ENCODE results near the gene BCL2. TPM values are rescaled to one million over a fixed set of nuclear protein-coding genes. Genes with fewer than 3 reads are reported as not detected.
"Not testable (repeated sequence)": the region's sequence is repeated elsewhere in the genome, so short reads cannot be mapped to it uniquely, and the experiment has no call there.

The BCL2 gene
- total RNA-seq, 1 experiment from 2014 or later: 2.9 TPM

GRCh38 chr18:63195326-63196159 is 124.0 kb downstream of the BCL2 start:
- no peak overlapping the region for H3K27ac Mint-ChIP-seq (ENCODE audit: unreplicated experiment)
- H3K4me3 Mint-ChIP-seq (ENCODE audit: low read depth, unreplicated experiment): no peak overlapping the region
- H3K27me3 Mint-ChIP-seq (ENCODE audit: unreplicated experiment): no peaks in the 10 kb centered on the region
- no peaks in the 10 kb centered on the region for H3K36me3 Mint-ChIP-seq (ENCODE audit: insufficient read depth, unreplicated experiment)
- no peaks in the 10 kb centered on the region for H3K4me1 Mint-ChIP-seq (ENCODE audit: low read depth, unreplicated experiment)
- BruUV-seq (replicated peaks): no TSS peak
- TF ChIP-seq, protein P1, sequence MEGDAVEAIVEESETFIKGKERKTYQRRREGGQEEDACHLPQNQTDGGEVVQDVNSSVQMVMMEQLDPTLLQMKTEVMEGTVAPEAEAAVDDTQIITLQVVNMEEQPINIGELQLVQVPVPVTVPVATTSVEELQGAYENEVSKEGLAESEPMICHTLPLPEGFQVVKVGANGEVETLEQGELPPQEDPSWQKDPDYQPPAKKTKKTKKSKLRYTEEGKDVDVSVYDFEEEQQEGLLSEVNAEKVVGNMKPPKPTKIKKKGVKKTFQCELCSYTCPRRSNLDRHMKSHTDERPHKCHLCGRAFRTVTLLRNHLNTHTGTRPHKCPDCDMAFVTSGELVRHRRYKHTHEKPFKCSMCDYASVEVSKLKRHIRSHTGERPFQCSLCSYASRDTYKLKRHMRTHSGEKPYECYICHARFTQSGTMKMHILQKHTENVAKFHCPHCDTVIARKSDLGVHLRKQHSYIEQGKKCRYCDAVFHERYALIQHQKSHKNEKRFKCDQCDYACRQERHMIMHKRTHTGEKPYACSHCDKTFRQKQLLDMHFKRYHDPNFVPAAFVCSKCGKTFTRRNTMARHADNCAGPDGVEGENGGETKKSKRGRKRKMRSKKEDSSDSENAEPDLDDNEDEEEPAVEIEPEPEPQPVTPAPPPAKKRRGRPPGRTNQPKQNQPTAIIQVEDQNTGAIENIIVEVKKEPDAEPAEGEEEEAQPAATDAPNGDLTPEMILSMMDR (IDR thresholded peaks at IDR 0.05; ENCODE audit: unreplicated experiment): no peak
- CTCF ChIA-PET: no interaction called here
- DNase-seq: no peak
- intact Hi-C loops (cut with micrococcal nuclease; ENCODE audit: unreplicated experiment): no loop called here
- no peaks in the 10 kb centered on the region for H3K9me3 Mint-ChIP-seq (ENCODE audit: low read depth, unreplicated experiment)

DNA sequence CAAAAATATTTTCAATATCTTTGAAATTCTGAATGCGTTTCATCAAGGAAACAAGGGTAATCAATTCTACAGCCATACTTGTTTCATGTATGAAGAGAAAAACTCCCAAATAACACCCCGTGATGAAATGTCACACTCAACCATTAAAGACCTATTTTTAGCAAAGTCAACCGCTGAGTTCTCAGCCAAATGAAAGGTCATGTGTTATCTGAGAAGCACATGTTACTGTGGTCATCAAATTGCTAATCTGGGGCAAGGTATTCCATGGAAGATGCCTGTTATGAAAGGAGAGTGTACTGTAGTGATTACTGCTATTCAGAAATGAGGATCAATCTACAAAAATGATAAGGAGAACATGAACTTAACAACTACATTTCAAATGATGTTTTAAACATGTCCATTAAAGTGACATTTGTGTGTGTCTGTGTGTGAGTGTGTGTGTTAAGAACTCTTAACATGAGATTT is 126.7 kb downstream of the BCL2 start:
- H3K27me3 Mint-ChIP-seq (ENCODE audit: unreplicated experiment): no peaks in the 10 kb centered on the region
- H3K9me3 Mint-ChIP-seq (ENCODE audit: low read depth, unreplicated experiment): no peaks in the 10 kb centered on the region
- H3K4me3 Mint-ChIP-seq (ENCODE audit: low read depth, unreplicated experiment): no peak overlapping the region
- no peak overlapping the region for H3K27ac Mint-ChIP-seq (ENCODE audit: unreplicated experiment)
- no peaks in the 10 kb centered on the region for H3K4me1 Mint-ChIP-seq (ENCODE audit: low read depth, unreplicated experiment)
- BruUV-seq (replicated peaks): no TSS peak
- H3K36me3 Mint-ChIP-seq (ENCODE audit: insufficient read depth, unreplicated experiment): no peaks in the 10 kb centered on the region
- CTCF ChIA-PET: no interaction called here
- no peak for DNase-seq
- intact Hi-C loops (cut with micrococcal nuclease; ENCODE audit: unreplicated experiment): no loop called here
- TF ChIP-seq, protein P1 (IDR thresholded peaks at IDR 0.05; ENCODE audit: unreplicated experiment): no peak

DNA sequence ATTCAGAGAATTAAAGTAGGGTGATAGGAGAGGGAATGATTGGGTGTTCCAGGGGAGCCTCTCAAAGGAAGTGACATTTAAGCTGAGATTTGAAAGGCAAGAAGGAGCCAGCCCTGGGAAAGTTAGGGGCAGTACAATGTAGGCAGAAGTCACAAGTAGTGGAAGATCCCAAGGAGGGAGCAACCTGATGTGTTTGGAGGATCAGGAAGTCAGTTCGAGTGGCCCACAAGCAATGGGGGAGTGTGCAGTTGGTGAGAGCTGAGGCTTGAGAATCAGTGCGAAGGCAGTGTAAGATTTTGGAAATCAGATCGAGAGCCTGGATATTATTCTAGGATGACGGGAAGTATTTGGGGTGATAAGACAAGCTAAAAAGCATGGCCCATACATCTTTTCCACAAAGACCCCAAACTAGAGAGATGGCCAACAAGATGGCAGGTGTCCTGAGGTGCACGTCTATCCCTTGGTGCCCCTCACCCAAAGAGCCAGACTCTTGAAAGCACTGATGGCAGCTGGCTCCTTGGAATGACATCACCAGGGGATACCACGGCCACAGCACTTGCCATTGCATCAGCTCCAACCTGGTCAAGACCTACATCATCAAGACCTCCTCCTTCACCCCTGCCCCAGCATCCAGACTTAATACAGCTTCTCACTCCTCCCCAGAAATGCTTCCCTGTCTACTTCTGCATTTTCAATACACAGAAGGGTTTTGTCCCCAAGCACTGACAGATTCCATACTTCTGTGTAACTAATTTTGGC is 127.3 kb downstream of the BCL2 start:
- Mint-ChIP-seq H3K36me3 (ENCODE audit: insufficient read depth, unreplicated experiment) (no peaks in the 10 kb centered on the region), H3K4me1 (ENCODE audit: low read depth, unreplicated experiment) (peaks cover 5% of the 10 kb centered on the region), H3K9me3 (ENCODE audit: low read depth, unreplicated experiment) (no peaks in the 10 kb centered on the region), H3K27ac (ENCODE audit: unreplicated experiment) (no peak overlapping the region), H3K27me3 (ENCODE audit: unreplicated experiment) (no peaks in the 10 kb centered on the region), H3K4me3 (ENCODE audit: low read depth, unreplicated experiment) (no peak overlapping the region)
- no peak for DNase-seq
- BruUV-seq (replicated peaks): no TSS peak
- intact Hi-C loops (cut with micrococcal nuclease; ENCODE audit: unreplicated experiment): no loop called here
- TF ChIP-seq, protein P1 (IDR thresholded peaks at IDR 0.05; ENCODE audit: unreplicated experiment): no peak
- CTCF ChIA-PET: no interaction called here

DNA sequence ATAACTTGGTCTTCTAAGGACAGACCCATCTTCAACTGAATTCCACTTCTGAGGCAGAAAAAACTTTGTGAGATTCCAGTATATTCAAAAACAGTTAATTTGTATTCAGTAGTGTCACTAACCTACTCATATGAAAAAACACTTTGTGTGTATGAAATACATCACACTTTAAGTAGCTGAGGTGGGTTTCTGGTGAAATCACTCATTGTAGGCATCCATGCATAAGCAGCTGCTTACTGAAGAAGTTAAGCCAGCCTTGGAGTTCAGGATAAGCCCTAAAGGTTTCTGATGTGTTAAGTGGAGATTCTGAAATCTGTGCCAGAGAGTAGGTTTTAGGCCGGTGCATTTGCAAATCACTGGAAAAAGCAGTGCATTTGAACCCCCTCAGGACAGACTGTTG is 128.2 kb downstream of the BCL2 start:
- no peak for DNase-seq
- TF ChIP-seq, protein P1 (IDR thresholded peaks at IDR 0.05; ENCODE audit: unreplicated experiment): no peak
- Mint-ChIP-seq H3K36me3 (ENCODE audit: insufficient read depth, unreplicated experiment) (no peaks in the 10 kb centered on the region), H3K27me3 (ENCODE audit: unreplicated experiment) (no peaks in the 10 kb centered on the region), H3K9me3 (ENCODE audit: low read depth, unreplicated experiment) (no peaks in the 10 kb centered on the region), H3K27ac (ENCODE audit: unreplicated experiment) (no peak overlapping the region), H3K4me1 (ENCODE audit: low read depth, unreplicated experiment) (peaks cover 13% of the 10 kb centered on the region), H3K4me3 (ENCODE audit: low read depth, unreplicated experiment) (no peak overlapping the region)
- no TSS peak for BruUV-seq (replicated peaks)
- CTCF ChIA-PET: no interaction called here
- intact Hi-C loops (cut with micrococcal nuclease; ENCODE audit: unreplicated experiment): no loop called here

DNA sequence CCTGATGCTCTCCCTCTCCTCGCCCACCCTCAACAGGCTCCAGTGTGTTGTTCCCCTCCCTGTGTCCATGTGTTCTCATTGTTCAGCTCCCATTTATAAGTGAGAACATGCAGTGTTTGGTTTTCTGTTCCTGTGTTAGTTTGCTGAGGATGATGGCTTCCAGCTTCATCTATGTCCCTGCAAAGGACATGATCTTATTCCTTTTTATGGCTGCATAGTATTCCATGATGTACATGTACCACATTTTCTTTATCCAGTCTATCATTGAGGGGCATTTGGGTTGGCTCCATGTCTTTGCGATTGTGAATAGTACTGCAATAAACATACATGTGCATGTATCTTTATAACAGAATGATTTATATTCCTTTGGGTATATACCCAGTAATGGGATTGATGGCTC is 128.7 kb downstream of the BCL2 start:
- H3K4me1 Mint-ChIP-seq (ENCODE audit: low read depth, unreplicated experiment): peaks cover 13% of the 10 kb centered on the region
- H3K36me3 Mint-ChIP-seq (ENCODE audit: insufficient read depth, unreplicated experiment); H3K9me3 Mint-ChIP-seq (ENCODE audit: low read depth, unreplicated experiment); H3K27me3 Mint-ChIP-seq (ENCODE audit: unreplicated experiment); DNase-seq; H3K27ac Mint-ChIP-seq (ENCODE audit: unreplicated experiment); H3K4me3 Mint-ChIP-seq (ENCODE audit: low read depth, unreplicated experiment); intact Hi-C loops (cut with micrococcal nuclease; ENCODE audit: unreplicated experiment); BruUV-seq (replicated peaks); CTCF ChIA-PET: not testable (repeated sequence)

Measured in Calu3 (cell line).